Body of pancreas (tissue), 4 donors: Measurements from ENCODE around the gene POLR2I.

Experiments
- CTCF ChIP-seq, 7 experiments: fragments of 450-650 bp in 4 of 7; fragments of 200-600 bp in 3 of 7; sonication (generic) in 3 of 7; IDR thresholded peaks; one replicate each; pipeline ENCODE4 v1.5.1; 2016 to 2019; ENCODE audit warnings: antibody characterized with exemption in 7 of 7
- POLR2A ChIP-seq, 3 donors: fragments of 450-650 bp; IDR thresholded peaks; one replicate each; pipeline ENCODE4 v1.6.1; 2016; ENCODE audit warnings: antibody characterized with exemption in 3 of 3, mild to moderate bottlenecking in 2 of 3

- TF ChIP-seq CTCF (IDR thresholded peaks at IDR 0.05) (no peak), POLR2A (IDR thresholded peaks at IDR 0.05) (no peak)
Measured at GRCh38 chr19:36092566-36092965, 22.1 kb downstream of the POLR2I start.
